ENCODE measurements around the gene TMEM98. TPM values are rescaled to one million over a fixed set of nuclear protein-coding genes. Genes with fewer than 3 reads are reported as not detected.
"Not testable (repeated sequence)": the region's sequence is repeated elsewhere in the genome, so short reads cannot be mapped to it uniquely, and the experiment has no call there.

TMEM98 gene
- total RNA-seq, 2 experiments from 2014 or later = not detected

DNA sequence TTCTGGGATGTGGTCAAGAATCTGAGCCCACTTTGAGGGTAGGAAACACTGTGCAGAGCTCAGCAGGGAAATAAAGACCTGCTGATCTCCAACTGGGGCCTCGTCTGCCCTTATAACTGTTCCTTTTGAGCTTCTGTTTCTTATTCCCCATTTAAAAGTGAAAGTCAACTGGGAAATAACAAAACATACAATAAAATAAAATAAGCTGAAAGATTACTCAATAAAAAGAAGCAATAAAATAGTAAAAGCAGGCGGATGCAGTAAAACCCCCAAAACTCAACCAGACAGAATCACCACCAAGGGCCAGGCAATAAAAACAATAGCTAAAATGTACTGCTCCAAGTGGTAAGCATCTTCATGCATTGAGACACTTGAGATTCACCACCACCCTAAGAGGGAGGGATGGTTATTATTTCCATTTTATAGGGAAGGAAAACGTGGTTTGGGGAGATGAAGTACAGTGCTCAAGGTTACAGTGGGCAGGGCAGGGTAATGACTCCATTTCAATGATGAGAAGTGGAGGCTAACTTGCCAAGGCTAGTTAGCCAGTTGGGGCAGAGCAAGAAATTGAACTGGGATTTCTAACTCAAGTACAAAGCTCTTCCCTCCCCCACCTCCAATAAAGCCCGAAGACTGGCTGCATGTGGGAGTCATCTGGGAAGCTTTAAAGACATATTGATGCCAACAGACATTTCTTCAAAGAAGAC is 57.2 kb downstream of the TMEM98 start:
- no peaks in the 10 kb centered on the region for H3K9me2 ChIP-seq (ENCODE audit: insufficient read depth, low read length)
- H3K9me3 ChIP-seq (ENCODE audit: low read length) = no peaks in the 10 kb centered on the region
- ChIA-PET CTCF (ENCODE audit: unreplicated experiment) (no interaction called here), POLR2A (interaction anchor here (0.6 kb wide), 1 partner anchor 920 kb away, joined by 3 read pairs; no protein-coding TSS in a partner anchor)
- H3K79me2 ChIP-seq (ENCODE audit: insufficient read depth, low read depth, low read length) = no peaks in the 10 kb centered on the region
- intact Hi-C loops (cut with micrococcal nuclease; ENCODE audit: unreplicated experiment) = no loop called here
- H4K20me1 ChIP-seq (ENCODE audit: insufficient read depth, low read length) = no peaks in the 10 kb centered on the region
- no peak for TF ChIP-seq EZH2phosphoT487 (IDR thresholded peaks at IDR 0.05; ENCODE audit: borderline replicate concordance, low read depth, low read length)
- no peak for TF ChIP-seq CTCF (conservative IDR thresholded peaks at IDR 0.05; ENCODE audit: low read length)
- no peaks in the 10 kb centered on the region for H3K4me1 ChIP-seq (ENCODE audit: insufficient read depth, low read length, poor library complexity, severe bottlenecking)
- H3K27ac ChIP-seq (ENCODE audit: low read depth, low read length, poor library complexity, severe bottlenecking) = no peak overlapping the region
- H3K4me3 ChIP-seq (ENCODE audit: low read depth, low read length, poor library complexity, severe bottlenecking) = no peak overlapping the region
- no peak overlapping the region for H3K4me2 ChIP-seq (ENCODE audit: low read length)
- DNase-seq (ENCODE audit: low spot score) = no peak
- H3K36me3 ChIP-seq (ENCODE audit: insufficient read depth, low read length) = no peaks in the 10 kb centered on the region
- no TSS peak for BruUV-seq (replicated peaks)
- no peak overlapping the region for H2AFZ ChIP-seq (ENCODE audit: low read length)

DNA sequence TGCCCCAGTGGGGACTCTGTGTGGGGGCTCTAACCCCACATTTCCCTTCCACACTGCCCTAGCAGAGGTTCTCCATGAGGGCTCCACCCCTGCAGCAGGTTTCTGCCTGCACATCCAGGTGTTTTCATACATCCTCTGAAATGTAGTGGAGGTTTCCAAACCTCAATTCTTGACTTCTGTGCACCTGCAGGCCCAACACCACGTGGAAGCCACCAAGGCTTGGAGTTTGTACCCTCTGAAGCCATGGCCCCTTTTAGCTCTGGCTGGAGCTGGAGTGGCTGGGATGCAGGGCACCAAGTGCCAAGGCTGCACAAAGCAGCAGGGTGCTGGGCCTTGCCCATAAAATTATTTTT is 59.5 kb downstream of the TMEM98 start:
- CTCF ChIA-PET (ENCODE audit: unreplicated experiment); DNase-seq (ENCODE audit: low spot score); H3K36me3 ChIP-seq (ENCODE audit: insufficient read depth, low read length); H3K79me2 ChIP-seq (ENCODE audit: insufficient read depth, low read depth, low read length); BruUV-seq (replicated peaks); POLR2A ChIA-PET; H2AFZ ChIP-seq (ENCODE audit: low read length); intact Hi-C loops (cut with micrococcal nuclease; ENCODE audit: unreplicated experiment); H3K4me2 ChIP-seq (ENCODE audit: low read length); H3K27ac ChIP-seq (ENCODE audit: low read depth, low read length, poor library complexity, severe bottlenecking); H3K9me2 ChIP-seq (ENCODE audit: insufficient read depth, low read length); H3K4me3 ChIP-seq (ENCODE audit: low read depth, low read length, poor library complexity, severe bottlenecking); H3K4me1 ChIP-seq (ENCODE audit: insufficient read depth, low read length, poor library complexity, severe bottlenecking); H4K20me1 ChIP-seq (ENCODE audit: insufficient read depth, low read length); H3K9me3 ChIP-seq (ENCODE audit: low read length): not testable (repeated sequence)

GRCh38 chr17:32987868-32988267 is 59.9 kb downstream of the TMEM98 start:
- H3K9me3 ChIP-seq (ENCODE audit: low read length); H3K79me2 ChIP-seq (ENCODE audit: insufficient read depth, low read depth, low read length); H3K4me1 ChIP-seq (ENCODE audit: insufficient read depth, low read length, poor library complexity, severe bottlenecking); POLR2A ChIA-PET; H3K4me3 ChIP-seq (ENCODE audit: low read depth, low read length, poor library complexity, severe bottlenecking); DNase-seq (ENCODE audit: low spot score); H3K36me3 ChIP-seq (ENCODE audit: insufficient read depth, low read length); BruUV-seq (replicated peaks); H2AFZ ChIP-seq (ENCODE audit: low read length); CTCF ChIA-PET (ENCODE audit: unreplicated experiment); H3K4me2 ChIP-seq (ENCODE audit: low read length); H3K9me2 ChIP-seq (ENCODE audit: insufficient read depth, low read length); intact Hi-C loops (cut with micrococcal nuclease; ENCODE audit: unreplicated experiment); H4K20me1 ChIP-seq (ENCODE audit: insufficient read depth, low read length); H3K27ac ChIP-seq (ENCODE audit: low read depth, low read length, poor library complexity, severe bottlenecking): not testable (repeated sequence)

Measured in OCI-LY7 (cell line).